GM12865 (cell line): ENCODE data around the gene CEACAM20.

ENCODE experiments used
- DNase-seq: peaks from one replicate; pipeline ENCODE4 v3.0.0; 2010; ENCODE audit warnings: low read depth
- H3K4me3 ChIP-seq: 2 replicates; pipeline ENCODE4 v1.5.1; 2011; ENCODE audit warnings: mild to moderate bottlenecking, low read depth, low read length, control low read depth
- TF ChIP-seq, protein P1 (sequence below): IDR thresholded peaks from 2 replicates; pipeline ENCODE4 v1.5.1; 2011; ENCODE audit warnings: low read length, control low read depth, low read depth, inconsistent platforms; ENCODE audit not compliant: insufficient read depth; ENCODE audit errors: missing control alignments

The CEACAM20 gene

DNA sequence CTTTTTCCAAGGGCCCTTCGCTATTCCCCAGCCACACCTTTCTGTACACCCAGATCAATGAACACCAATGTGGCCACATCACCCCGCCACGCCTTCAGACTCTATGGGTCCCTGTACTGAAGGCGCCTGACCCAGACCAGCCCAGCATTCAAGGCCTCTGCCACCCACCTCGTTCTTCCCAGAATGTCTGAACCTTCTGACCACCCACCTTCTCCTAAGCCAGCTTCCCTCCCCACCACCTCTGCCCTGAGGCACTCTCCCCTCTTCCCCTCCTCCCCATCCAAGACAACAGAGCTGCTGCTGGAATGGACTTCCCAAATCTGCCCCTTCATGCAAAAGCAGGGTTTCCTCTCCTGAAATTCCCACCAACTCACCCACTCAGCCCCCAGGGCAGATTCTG is 3.3 kb upstream of the CEACAM20 start:
- no peak overlapping the region for H3K4me3 ChIP-seq
- no peak for DNase-seq
- TF ChIP-seq, protein P1, sequence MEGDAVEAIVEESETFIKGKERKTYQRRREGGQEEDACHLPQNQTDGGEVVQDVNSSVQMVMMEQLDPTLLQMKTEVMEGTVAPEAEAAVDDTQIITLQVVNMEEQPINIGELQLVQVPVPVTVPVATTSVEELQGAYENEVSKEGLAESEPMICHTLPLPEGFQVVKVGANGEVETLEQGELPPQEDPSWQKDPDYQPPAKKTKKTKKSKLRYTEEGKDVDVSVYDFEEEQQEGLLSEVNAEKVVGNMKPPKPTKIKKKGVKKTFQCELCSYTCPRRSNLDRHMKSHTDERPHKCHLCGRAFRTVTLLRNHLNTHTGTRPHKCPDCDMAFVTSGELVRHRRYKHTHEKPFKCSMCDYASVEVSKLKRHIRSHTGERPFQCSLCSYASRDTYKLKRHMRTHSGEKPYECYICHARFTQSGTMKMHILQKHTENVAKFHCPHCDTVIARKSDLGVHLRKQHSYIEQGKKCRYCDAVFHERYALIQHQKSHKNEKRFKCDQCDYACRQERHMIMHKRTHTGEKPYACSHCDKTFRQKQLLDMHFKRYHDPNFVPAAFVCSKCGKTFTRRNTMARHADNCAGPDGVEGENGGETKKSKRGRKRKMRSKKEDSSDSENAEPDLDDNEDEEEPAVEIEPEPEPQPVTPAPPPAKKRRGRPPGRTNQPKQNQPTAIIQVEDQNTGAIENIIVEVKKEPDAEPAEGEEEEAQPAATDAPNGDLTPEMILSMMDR = no peak

DNA sequence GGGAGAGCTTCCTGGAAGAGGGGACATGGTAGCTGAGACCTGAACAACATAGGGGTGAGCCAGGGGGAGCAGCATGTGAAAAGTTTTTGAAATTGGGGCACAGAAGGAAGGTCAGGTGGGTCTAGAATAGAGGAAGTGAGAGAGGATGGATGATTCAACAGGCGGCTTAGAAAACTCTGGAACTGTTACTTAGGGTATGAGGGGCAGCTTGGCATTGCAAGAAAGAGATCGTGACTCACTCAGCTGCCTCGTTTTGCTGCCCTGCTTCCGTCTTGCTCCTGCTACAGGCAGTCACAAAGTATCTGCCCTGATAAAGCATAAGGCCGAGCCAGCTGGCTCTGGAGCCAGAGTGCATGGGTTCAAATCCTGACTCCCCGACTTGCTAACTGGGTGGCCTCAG is 1.3 kb upstream of the CEACAM20 start:
- TF ChIP-seq, protein P1 = no peak
- DNase-seq = no peak
- H3K4me3 ChIP-seq = no peak overlapping the region

DNA sequence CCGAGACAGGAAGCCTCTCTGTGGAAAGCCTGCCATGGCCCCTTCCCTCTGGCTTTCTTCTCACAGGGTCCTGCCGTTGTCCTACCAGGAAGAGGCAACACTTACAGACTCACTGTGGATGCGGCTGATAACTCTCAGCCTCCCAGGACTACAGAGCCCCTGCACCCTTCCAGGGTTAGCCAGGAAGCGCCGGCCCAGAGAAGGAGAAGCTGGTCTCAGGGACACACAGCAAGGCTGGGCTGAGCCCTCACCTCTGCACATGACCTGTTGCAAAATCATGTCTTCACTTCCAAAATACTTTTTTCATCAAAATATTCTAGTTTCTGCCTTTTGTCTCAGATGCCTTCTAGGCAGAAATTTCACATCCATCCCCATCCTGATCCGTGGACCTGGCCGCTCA is 1.9 kb downstream of the CEACAM20 start:
- no peak overlapping the region for H3K4me3 ChIP-seq
- DNase-seq = no peak
- TF ChIP-seq, protein P1 = no peak

- TF ChIP-seq, protein P1 = no peak
- H3K4me3 ChIP-seq = no peak overlapping the region
- DNase-seq = no peak
Observed at GRCh38 chr19:44525721-44526430, 3.6 kb downstream of the CEACAM20 start.

DNA sequence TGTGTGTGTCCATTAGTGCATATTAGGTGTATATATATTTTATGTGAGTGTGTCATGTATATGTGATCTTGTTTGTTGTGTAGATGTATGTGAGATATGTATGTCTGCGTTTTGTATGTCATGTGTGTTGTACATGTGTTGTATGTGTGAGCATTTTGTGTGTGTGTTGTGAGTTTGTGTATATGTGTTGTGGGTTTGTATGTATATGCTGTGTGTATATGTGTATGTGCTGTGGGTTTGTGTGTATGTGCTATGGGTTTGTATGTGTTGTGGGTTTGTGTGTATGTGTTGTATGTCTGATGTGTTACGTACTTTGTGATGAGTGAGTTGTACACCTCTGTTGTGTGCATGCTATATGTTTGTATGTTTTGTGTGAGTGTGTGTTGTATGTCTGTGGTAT is 8.1 kb downstream of the CEACAM20 start:
- DNase-seq = no peak
- TF ChIP-seq, protein P1 = no peak
- no peak overlapping the region for H3K4me3 ChIP-seq

DNA sequence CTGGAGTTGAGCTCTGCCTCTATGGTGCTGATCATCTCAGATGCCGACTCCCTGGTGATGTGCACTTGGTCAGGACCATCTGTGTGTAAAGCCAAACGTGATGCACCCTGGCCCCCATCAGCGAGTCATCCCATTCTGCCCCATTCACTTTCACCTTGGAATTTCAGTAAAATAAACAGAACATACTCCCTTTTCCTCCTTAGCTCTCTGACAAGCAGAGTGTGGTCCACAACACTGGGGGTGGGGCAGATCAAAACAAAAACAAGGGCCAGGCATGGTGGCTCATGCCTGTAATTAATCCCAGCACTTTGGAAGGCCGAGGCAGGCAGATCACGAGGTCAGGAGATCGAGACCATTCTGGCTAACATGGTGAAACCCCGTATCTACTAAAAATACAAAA is 12.3 kb downstream of the CEACAM20 start:
- DNase-seq = no peak
- TF ChIP-seq, protein P1 = no peak

GRCh38 chr19:44515907-44516306 is 13.6 kb downstream of the CEACAM20 start:
- TF ChIP-seq, protein P1 = no peak
- DNase-seq = no peak
- no peak overlapping the region for H3K4me3 ChIP-seq

More for the DNA sequence above, 12.3 kb downstream of the CEACAM20 start:
- H3K4me3 ChIP-seq = no peak overlapping the region
